ENCODE results near the gene ARL15. TPM values are rescaled to one million over a fixed set of nuclear protein-coding genes. Genes with fewer than 3 reads are reported as not detected.

The ARL15 gene
- total and polyA plus RNA-seq, 2 donors, result 23.1 to 26.4 TPM

DNA sequence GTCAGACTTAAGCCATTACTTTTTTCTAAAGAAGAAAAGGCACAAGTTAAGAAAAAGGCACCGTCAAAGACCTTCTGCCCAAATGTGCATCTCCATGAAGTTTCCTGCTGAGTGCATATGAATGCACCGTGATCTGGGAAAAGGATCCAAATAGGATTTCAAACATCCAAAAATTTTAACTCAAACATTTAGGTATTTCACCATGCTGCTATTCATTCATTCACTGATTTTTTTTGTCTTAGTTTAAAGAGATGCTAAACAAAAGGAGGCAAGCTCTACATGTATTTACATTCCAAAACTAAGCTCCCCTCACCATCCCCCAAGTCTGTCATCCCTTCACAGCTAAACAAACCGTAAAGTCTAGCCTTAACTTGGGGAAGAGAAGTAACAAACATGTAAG is 291.9 kb downstream of the ARL15 start:
- no peak for DNase-seq (ENCODE audit: low read depth in 6 of 9, low spot score in 9 of 9)
- WGBS, result 97% methylated on average over 3 of the region's 3 CpGs
- Histone ChIP-seq H3K4me3 (ENCODE audit: low read length in 2 of 2) (no peak overlapping the region), H3K9me3 (ENCODE audit: control insufficient read depth in 2 of 2, insufficient read depth in 1 of 2, low read length in 1 of 2) (no peaks in the 10 kb centered on the region), H3K36me3 (ENCODE audit: control insufficient read depth in 2 of 2, insufficient read depth in 2 of 2, low read length in 1 of 2) (no peaks in the 10 kb centered on the region), H3K27me3 (ENCODE audit: control insufficient read depth in 2 of 2, insufficient read depth in 1 of 2, low read length in 1 of 2) (no peaks in the 10 kb centered on the region), H3K27ac (ENCODE audit: low read depth in 1 of 2, low read length in 1 of 2) (no peak overlapping the region), H3K4me1 (ENCODE audit: control insufficient read depth in 2 of 2, insufficient read depth in 2 of 2, low read length in 2 of 2) (peaks cover 0 to 2% of the 10 kb centered on the region in 2 donors)

DNA sequence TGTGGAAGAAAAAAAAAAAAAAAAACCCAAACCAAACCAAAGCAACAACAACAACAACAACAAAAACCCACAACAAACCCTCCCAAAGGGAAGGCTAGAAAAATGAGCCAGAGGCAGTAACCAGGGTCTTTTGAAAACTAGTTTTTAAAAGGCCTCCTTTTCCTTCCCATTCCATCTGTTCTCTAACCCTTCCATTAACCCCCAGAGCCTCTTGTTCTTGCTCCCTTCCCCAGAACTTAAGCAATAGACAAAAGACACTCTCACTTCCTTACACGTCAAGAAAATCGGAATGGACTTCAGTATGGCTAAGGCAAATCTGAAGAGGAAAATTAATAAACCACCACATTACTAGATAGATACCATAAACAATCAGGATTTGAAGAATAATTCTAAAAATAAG is 292.8 kb downstream of the ARL15 start:
- Histone ChIP-seq H3K36me3 (ENCODE audit: control insufficient read depth in 2 of 2, insufficient read depth in 2 of 2, low read length in 1 of 2) (no peaks in the 10 kb centered on the region), H3K4me1 (ENCODE audit: control insufficient read depth in 2 of 2, insufficient read depth in 2 of 2, low read length in 2 of 2) (peaks cover 0 to 2% of the 10 kb centered on the region in 2 donors), H3K9me3 (ENCODE audit: control insufficient read depth in 2 of 2, insufficient read depth in 1 of 2, low read length in 1 of 2) (no peaks in the 10 kb centered on the region), H3K27ac (ENCODE audit: low read depth in 1 of 2, low read length in 1 of 2) (no peak overlapping the region), H3K4me3 (ENCODE audit: low read length in 2 of 2) (no peak overlapping the region), H3K27me3 (ENCODE audit: control insufficient read depth in 2 of 2, insufficient read depth in 1 of 2, low read length in 1 of 2) (no peaks in the 10 kb centered on the region)
- no peak for DNase-seq (ENCODE audit: low read depth in 6 of 9, low spot score in 9 of 9)
- 100% methylated on average over 2 of the region's 2 CpGs for WGBS

DNA sequence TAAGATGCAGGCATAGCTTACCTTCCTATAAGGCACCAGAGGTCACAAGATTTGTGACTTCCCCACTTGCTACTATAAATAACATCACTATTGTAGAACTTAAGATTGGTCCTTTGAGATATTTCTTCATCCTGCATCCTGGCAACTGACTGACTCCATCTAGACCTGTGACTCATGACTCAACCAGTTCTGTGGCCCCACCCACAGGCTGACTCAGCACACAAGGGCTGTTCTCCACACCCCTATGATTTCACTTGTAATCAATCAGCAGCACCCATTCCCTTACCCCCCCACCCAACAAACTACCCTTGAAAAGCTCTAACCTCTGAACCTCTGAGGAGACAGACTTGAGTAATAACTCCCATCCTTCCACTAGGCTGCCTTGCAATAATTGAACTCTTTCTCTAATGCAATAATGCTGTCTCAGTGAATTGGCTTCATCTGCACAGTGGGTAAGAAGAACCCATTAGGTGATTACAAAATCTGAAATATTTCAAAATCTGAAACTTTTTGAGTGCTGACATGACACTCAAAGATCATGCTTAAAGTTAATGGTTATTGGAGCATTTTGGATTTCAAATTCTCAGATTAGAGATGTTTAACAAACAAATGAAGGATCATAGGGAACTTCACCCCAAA is 296.7 kb downstream of the ARL15 start:
- Histone ChIP-seq H3K4me3 (ENCODE audit: low read length in 2 of 2) (no peak overlapping the region), H3K9me3 (ENCODE audit: control insufficient read depth in 2 of 2, insufficient read depth in 1 of 2, low read length in 1 of 2) (no peaks in the 10 kb centered on the region), H3K4me1 (ENCODE audit: control insufficient read depth in 2 of 2, insufficient read depth in 2 of 2, low read length in 2 of 2) (no peaks in the 10 kb centered on the region), H3K27me3 (ENCODE audit: control insufficient read depth in 2 of 2, insufficient read depth in 1 of 2, low read length in 1 of 2) (no peaks in the 10 kb centered on the region), H3K36me3 (ENCODE audit: control insufficient read depth in 2 of 2, insufficient read depth in 2 of 2, low read length in 1 of 2) (no peaks in the 10 kb centered on the region), H3K27ac (ENCODE audit: low read depth in 1 of 2, low read length in 1 of 2) (no peak overlapping the region)
- no peak for DNase-seq (ENCODE audit: low read depth in 6 of 9, low spot score in 9 of 9)

DNA sequence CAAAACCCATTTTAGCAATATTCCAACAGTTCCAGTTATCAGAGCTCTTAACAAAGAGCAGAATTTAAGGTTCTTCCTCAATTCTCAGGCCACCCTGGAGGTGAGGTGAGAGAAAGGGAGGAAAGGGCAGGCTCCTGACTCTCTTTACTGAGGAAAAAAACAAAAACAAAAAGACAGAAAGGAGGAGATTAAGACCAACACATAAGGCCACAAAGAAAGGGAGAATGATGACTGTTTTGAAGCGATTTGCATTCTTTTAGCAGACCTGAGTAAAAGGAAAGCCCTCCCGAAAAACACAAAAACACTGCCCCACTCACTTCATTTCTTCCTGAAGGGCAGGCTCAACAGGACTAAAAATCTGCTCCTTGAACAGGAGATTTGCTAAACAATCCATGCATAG is 300.5 kb downstream of the ARL15 start:
- whole genome bisulfite sequencing, result 94% methylated on average over 2 of the region's 2 CpGs
- H3K36me3 ChIP-seq (ENCODE audit: control insufficient read depth in 2 of 2, insufficient read depth in 2 of 2, low read length in 1 of 2), result no peaks in the 10 kb centered on the region

DNA sequence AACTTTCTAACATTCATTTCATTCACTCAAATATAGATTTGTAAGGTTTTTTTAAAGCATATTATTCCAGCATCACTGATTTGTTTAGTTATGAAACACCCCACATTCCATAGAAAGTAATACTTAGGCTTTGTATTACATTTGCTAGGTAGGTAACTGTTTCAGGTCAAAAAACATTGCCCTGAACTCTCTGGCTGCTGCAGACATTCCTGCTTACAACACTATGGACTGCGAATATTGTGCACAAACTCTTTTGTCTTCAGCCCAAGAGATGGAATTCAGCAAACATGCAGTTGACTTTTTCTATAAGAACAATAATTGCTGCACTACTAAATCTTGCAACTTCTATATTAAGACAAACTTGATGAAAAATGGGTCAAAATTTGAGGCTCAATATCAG is 301.0 kb downstream of the ARL15 start:
- Histone ChIP-seq H3K4me3 (ENCODE audit: low read length in 2 of 2) (no peak overlapping the region), H3K27me3 (ENCODE audit: control insufficient read depth in 2 of 2, insufficient read depth in 1 of 2, low read length in 1 of 2) (no peaks in the 10 kb centered on the region), H3K4me1 (ENCODE audit: control insufficient read depth in 2 of 2, insufficient read depth in 2 of 2, low read length in 2 of 2) (no peaks in the 10 kb centered on the region), H3K36me3 (ENCODE audit: control insufficient read depth in 2 of 2, insufficient read depth in 2 of 2, low read length in 1 of 2) (no peaks in the 10 kb centered on the region), H3K9me3 (ENCODE audit: control insufficient read depth in 2 of 2, insufficient read depth in 1 of 2, low read length in 1 of 2) (no peaks in the 10 kb centered on the region), H3K27ac (ENCODE audit: low read depth in 1 of 2, low read length in 1 of 2) (no peak overlapping the region)
- 0% methylated on average over 1 of the region's 1 CpG for WGBS
- no peak for DNase-seq (ENCODE audit: low read depth in 6 of 9, low spot score in 9 of 9)

More for the DNA sequence above, 300.5 kb downstream of the ARL15 start:
- no peaks in the 10 kb centered on the region for H3K4me1 ChIP-seq (ENCODE audit: control insufficient read depth in 2 of 2, insufficient read depth in 2 of 2, low read length in 2 of 2)
- H3K9me3 ChIP-seq (ENCODE audit: control insufficient read depth in 2 of 2, insufficient read depth in 1 of 2, low read length in 1 of 2), result no peaks in the 10 kb centered on the region
- no peak overlapping the region for H3K4me3 ChIP-seq (ENCODE audit: low read length in 2 of 2)
- no peak for DNase-seq (ENCODE audit: low read depth in 6 of 9, low spot score in 9 of 9)
- no peak overlapping the region for H3K27ac ChIP-seq (ENCODE audit: low read depth in 1 of 2, low read length in 1 of 2)
- no peaks in the 10 kb centered on the region for H3K27me3 ChIP-seq (ENCODE audit: control insufficient read depth in 2 of 2, insufficient read depth in 1 of 2, low read length in 1 of 2)

DNA sequence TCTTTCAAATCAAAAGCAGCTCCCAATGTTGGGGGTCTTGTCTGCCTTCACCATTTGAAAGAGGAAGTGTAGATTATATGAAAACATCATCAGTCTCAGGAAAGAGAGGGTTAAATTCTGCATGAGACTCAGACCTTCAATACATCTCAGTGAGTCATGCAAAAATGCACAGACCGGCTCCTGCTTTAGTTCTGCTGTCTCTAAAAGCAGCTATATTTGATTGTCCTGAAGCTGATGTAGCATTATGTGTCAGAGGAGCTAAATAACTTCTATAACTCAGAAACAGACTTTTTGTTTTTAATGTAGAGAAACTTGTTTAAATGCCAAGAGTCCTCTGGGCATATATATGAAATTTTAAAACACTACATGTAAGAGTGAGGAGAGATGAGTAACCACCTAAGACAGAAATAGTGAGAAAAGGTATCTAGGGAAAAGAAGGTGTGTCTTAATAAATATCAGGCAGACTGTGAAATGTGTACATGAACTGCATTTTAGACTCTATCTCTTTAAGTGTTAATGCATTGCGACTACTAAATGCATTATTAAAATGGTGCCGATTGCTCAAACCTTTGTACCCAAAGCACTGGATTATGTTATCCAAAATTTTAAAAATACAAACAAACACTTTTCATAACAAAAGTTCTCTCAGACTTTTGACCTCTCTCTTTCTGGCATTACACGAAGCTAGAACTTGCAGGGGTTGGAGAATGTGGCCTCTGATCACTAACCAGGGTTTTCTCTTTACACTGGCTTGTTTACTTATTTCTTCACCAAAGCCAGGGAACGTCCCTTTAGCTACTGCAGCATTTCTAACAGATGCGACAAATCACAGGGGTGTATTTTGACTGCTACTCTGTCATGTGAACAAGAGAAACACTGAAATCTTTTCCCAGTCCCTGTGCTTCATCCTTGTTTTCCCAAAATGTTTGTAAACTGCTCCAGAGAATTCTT is 302.3 kb downstream of the ARL15 start:
- WGBS, result 96% methylated on average over 6 of the region's 6 CpGs
- Histone ChIP-seq H3K9me3 (ENCODE audit: control insufficient read depth in 2 of 2, insufficient read depth in 1 of 2, low read length in 1 of 2) (no peaks in the 10 kb centered on the region), H3K27ac (ENCODE audit: low read depth in 1 of 2, low read length in 1 of 2) (no peak overlapping the region), H3K4me1 (ENCODE audit: control insufficient read depth in 2 of 2, insufficient read depth in 2 of 2, low read length in 2 of 2) (no peaks in the 10 kb centered on the region), H3K27me3 (ENCODE audit: control insufficient read depth in 2 of 2, insufficient read depth in 1 of 2, low read length in 1 of 2) (no peaks in the 10 kb centered on the region), H3K4me3 (ENCODE audit: low read length in 2 of 2) (no peak overlapping the region), H3K36me3 (ENCODE audit: control insufficient read depth in 2 of 2, insufficient read depth in 2 of 2, low read length in 1 of 2) (no peaks in the 10 kb centered on the region)
- DNase-seq (ENCODE audit: low read depth in 6 of 9, low spot score in 9 of 9), result no peak

DNA sequence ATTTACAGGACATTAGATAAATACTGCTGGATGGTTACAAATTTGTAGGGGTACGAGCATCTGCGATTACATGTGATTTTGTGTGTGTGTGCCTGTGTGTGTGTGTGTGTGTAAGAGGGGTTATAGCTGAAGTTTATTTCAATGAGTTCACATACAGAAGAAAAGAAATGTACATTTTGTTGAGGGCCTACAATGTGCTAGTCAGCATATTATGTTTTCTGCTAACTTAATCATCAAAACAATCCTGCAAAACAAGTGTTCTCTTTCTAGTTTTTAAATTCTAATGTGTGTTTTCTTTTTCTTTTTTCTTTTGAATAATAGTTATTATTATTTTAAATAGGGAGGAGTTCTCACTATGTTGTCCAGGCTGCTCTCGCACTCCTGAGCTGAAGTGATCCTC is 305.7 kb downstream of the ARL15 start:
- no peak overlapping the region for H3K27ac ChIP-seq (ENCODE audit: low read depth in 1 of 2, low read length in 1 of 2)
- DNase-seq (ENCODE audit: low read depth in 6 of 9, low spot score in 9 of 9), result no peak
- no peaks in the 10 kb centered on the region for H3K36me3 ChIP-seq (ENCODE audit: control insufficient read depth in 2 of 2, insufficient read depth in 2 of 2, low read length in 1 of 2)
- 66% methylated on average over 3 of the region's 3 CpGs for WGBS
- H3K27me3 ChIP-seq (ENCODE audit: control insufficient read depth in 2 of 2, insufficient read depth in 1 of 2, low read length in 1 of 2), result no peaks in the 10 kb centered on the region
- no peak overlapping the region for H3K4me3 ChIP-seq (ENCODE audit: low read length in 2 of 2)
- no peaks in the 10 kb centered on the region for H3K9me3 ChIP-seq (ENCODE audit: control insufficient read depth in 2 of 2, insufficient read depth in 1 of 2, low read length in 1 of 2)
- H3K4me1 ChIP-seq (ENCODE audit: control insufficient read depth in 2 of 2, insufficient read depth in 2 of 2, low read length in 2 of 2), result no peaks in the 10 kb centered on the region

DNA sequence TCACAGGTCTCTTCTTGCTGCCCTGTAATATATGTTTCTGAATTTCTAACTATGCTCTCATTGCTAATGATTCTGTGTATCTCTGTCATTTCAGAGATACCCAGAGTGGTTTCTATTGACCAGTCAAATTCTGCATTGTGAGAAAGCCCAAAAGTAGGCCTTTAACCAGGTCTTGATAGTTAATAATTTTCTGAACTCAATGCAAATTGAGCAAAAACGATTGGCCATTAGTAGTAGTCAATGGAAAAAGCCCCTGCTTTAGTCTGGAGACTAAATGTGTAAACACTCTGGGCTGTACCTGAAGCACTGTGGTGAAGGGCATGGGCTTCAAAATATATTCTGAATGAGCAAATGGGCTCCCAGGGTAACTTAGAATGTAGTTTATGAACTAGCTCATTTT is 307.6 kb downstream of the ARL15 start:
- 90% methylated on average over 1 of the region's 1 CpG for WGBS
- no peak for DNase-seq (ENCODE audit: low read depth in 6 of 9, low spot score in 9 of 9)
- no peaks in the 10 kb centered on the region for H3K9me3 ChIP-seq (ENCODE audit: control insufficient read depth in 2 of 2, insufficient read depth in 1 of 2, low read length in 1 of 2)

DNA sequence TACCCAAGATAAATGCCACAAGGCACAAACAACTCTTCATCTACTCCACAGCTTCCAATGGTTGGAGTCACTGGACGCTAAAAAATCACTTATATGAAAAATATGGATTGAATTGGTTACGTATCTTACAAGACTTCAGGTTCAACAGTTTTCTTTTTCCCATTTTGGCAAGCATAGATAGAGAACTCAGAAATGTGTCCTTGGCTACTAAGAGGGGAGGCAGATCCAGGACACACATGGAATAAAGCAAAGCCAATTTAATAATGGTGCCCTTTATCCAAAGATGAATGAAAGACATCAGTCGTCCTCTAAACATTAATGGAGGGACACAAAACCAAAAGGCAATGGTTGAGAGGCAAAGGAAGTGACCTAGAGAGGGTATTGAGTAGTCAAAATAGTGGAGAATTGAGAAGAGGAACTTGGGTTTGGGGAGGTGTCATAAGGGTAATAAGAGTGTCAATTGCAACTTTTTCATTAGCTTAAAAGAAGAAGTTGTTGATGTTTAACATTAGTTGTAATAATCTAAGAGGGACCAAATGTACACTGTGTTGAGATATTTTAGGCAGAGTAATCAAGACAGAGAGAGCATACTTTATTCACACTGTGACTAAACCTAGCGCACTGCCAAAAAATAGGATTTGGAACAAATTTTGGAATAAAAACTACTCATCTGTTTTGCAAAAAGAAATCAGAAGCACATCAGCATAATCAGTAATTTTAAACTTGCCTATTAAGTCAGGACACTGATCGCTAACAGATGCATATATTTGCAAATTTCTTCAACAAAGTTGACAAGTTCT is 308.2 kb downstream of the ARL15 start:
- no peak overlapping the region for H3K27ac ChIP-seq (ENCODE audit: low read depth in 1 of 2, low read length in 1 of 2)
- 96% methylated on average over 5 of the region's 5 CpGs for WGBS
- H3K4me3 ChIP-seq (ENCODE audit: low read length in 2 of 2), result no peak overlapping the region
- no peaks in the 10 kb centered on the region for H3K36me3 ChIP-seq (ENCODE audit: control insufficient read depth in 2 of 2, insufficient read depth in 2 of 2, low read length in 1 of 2)
- no peaks in the 10 kb centered on the region for H3K27me3 ChIP-seq (ENCODE audit: control insufficient read depth in 2 of 2, insufficient read depth in 1 of 2, low read length in 1 of 2)
- DNase-seq (ENCODE audit: low read depth in 6 of 9, low spot score in 9 of 9), result no peak
- H3K4me1 ChIP-seq (ENCODE audit: control insufficient read depth in 2 of 2, insufficient read depth in 2 of 2, low read length in 2 of 2), result no peaks in the 10 kb centered on the region
- H3K9me3 ChIP-seq (ENCODE audit: control insufficient read depth in 2 of 2, insufficient read depth in 1 of 2, low read length in 1 of 2), result no peaks in the 10 kb centered on the region

More for the DNA sequence above, 307.6 kb downstream of the ARL15 start:
- no peaks in the 10 kb centered on the region for H3K36me3 ChIP-seq (ENCODE audit: control insufficient read depth in 2 of 2, insufficient read depth in 2 of 2, low read length in 1 of 2)
- no peak overlapping the region for H3K4me3 ChIP-seq (ENCODE audit: low read length in 2 of 2)
- H3K27me3 ChIP-seq (ENCODE audit: control insufficient read depth in 2 of 2, insufficient read depth in 1 of 2, low read length in 1 of 2), result no peaks in the 10 kb centered on the region
- H3K4me1 ChIP-seq (ENCODE audit: control insufficient read depth in 2 of 2, insufficient read depth in 2 of 2, low read length in 2 of 2), result no peaks in the 10 kb centered on the region
- H3K27ac ChIP-seq (ENCODE audit: low read depth in 1 of 2, low read length in 1 of 2), result no peak overlapping the region

Measured in thymus (tissue), 11 donors.